Measurements from ENCODE around the gene KCNJ12. TPM values are rescaled to one million over a fixed set of nuclear protein-coding genes. Genes with fewer than 3 reads are reported as not detected.
"Not testable (repeated sequence)": the region's sequence is repeated elsewhere in the genome, so short reads cannot be mapped to it uniquely, and the experiment has no call there.

KCNJ12 gene
- total RNA-seq, 1 donor from 2014 or later = 0.56 TPM

DNA sequence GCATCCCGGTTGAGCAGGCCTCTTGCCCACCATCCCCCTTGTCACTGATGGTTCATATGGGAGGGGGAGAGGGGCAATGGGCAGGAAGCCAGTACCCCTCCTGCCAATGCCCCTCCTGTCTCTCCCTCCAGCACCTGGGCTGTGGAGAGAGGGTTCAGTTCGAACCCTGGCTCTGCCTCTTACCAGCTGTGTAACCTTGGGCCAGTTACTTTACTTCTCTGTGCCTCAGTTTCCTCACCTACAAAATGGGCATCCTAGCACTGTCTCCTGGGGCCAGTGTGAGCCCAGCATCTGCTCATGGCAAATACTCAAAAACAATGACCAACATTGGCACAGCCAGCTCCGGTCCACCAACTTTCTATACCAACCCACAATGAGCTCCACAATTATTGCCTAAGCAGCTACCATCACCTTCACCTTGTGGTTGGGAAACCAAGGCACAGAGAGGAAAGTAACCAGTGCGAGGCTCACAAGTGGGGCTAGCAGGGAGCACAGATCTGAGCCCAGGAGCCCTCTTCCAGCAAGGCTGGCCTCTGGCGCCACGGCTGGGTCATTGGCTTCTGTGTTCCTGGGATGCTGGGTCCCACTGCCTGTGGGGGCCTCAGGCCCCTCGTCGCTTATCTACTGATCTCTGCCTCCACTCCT is 38.1 kb upstream of the KCNJ12 start:
- H3K9ac ChIP-seq; H3K36me3 ChIP-seq; H3K9me3 ChIP-seq (ENCODE audit: low read depth); H3K79me2 ChIP-seq (ENCODE audit: low read depth); H3F3A ChIP-seq (ENCODE audit: low read depth); H3K4me3 Mint-ChIP-seq; H2AFZ ChIP-seq (replicated peaks); H3K4me1 Mint-ChIP-seq; H3K36me3 Mint-ChIP-seq; H3K27ac ChIP-seq; H3K4me3 ChIP-seq; H3K4me2 ChIP-seq; H4K20me1 ChIP-seq (ENCODE audit: low read depth); H3K4me1 ChIP-seq; H3K27me3 Mint-ChIP-seq (ENCODE audit: insufficient read depth, low read depth); H3K27me3 ChIP-seq; DNase-seq (ENCODE audit: low spot score): not testable (repeated sequence)
- peaks cover 10% of the 10 kb centered on the region for H3K9me3 Mint-ChIP-seq
- peak overlapping the region; percentile 37 for H3K27ac Mint-ChIP-seq

- H3K36me3 ChIP-seq = no peaks in the 10 kb centered on the region
- Mint-ChIP-seq H3K27me3 (ENCODE audit: insufficient read depth, low read depth) (peaks cover 6% of the 10 kb centered on the region), H3K4me3 (no peak overlapping the region), H3K27ac (no peak overlapping the region), H3K36me3 (no peaks in the 10 kb centered on the region), H3K9me3 (peaks cover 10% of the 10 kb centered on the region), H3K4me1 (no peaks in the 10 kb centered on the region)
- no peak for DNase-seq (ENCODE audit: low spot score)
- no peaks in the 10 kb centered on the region for H3K4me1 ChIP-seq
- H2AFZ ChIP-seq (replicated peaks) = no peak overlapping the region
- no peak for TF ChIP-seq CTCF (IDR thresholded peaks at IDR 0.05)
- no peak for TF ChIP-seq EZH2 (IDR thresholded peaks at IDR 0.05)
- TF ChIP-seq EZH2phosphoT487 (IDR thresholded peaks at IDR 0.05) = no peak
- H3K79me2 ChIP-seq (ENCODE audit: low read depth) = no peaks in the 10 kb centered on the region
- H3K4me2 ChIP-seq = no peak overlapping the region
- H3K4me3 ChIP-seq = no peak overlapping the region
- H3K9me3 ChIP-seq (ENCODE audit: low read depth) = no peaks in the 10 kb centered on the region
- H4K20me1 ChIP-seq (ENCODE audit: low read depth) = no peaks in the 10 kb centered on the region
- no peaks in the 10 kb centered on the region for H3F3A ChIP-seq (ENCODE audit: low read depth)
- no peaks in the 10 kb centered on the region for H3K27me3 ChIP-seq
- H3K9ac ChIP-seq = no peak overlapping the region
- H3K27ac ChIP-seq = no peak overlapping the region
These were observed 37.1 kb upstream of the KCNJ12 start for GRCh38 chr17:21339011-21339410.

GRCh38 chr17:21339571-21339970 is 36.6 kb upstream of the KCNJ12 start:
- not testable (repeated sequence) for H3K36me3 ChIP-seq; H3K4me2 ChIP-seq; DNase-seq (ENCODE audit: low spot score); H3K27me3 ChIP-seq; H4K20me1 ChIP-seq (ENCODE audit: low read depth); H3K27ac ChIP-seq; H3K4me3 Mint-ChIP-seq; H3F3A ChIP-seq (ENCODE audit: low read depth); H3K9me3 ChIP-seq (ENCODE audit: low read depth); H3K4me1 ChIP-seq; H3K36me3 Mint-ChIP-seq; H3K9ac ChIP-seq; H3K27ac Mint-ChIP-seq; H3K79me2 ChIP-seq (ENCODE audit: low read depth); H2AFZ ChIP-seq (replicated peaks); H3K27me3 Mint-ChIP-seq (ENCODE audit: insufficient read depth, low read depth); H3K4me1 Mint-ChIP-seq; H3K4me3 ChIP-seq
- H3K9me3 Mint-ChIP-seq = peaks cover 10% of the 10 kb centered on the region

- H3K27ac ChIP-seq; H4K20me1 ChIP-seq (ENCODE audit: low read depth); H3K4me1 Mint-ChIP-seq; DNase-seq (ENCODE audit: low spot score); H3K79me2 ChIP-seq (ENCODE audit: low read depth); H3F3A ChIP-seq (ENCODE audit: low read depth); H3K9me3 ChIP-seq (ENCODE audit: low read depth); H3K9me3 Mint-ChIP-seq; H3K4me3 Mint-ChIP-seq; H3K9ac ChIP-seq; H3K27me3 ChIP-seq; H3K4me2 ChIP-seq; H3K36me3 Mint-ChIP-seq; H3K36me3 ChIP-seq; H3K27me3 Mint-ChIP-seq (ENCODE audit: insufficient read depth, low read depth); H3K4me1 ChIP-seq; H3K4me3 ChIP-seq; H3K27ac Mint-ChIP-seq; H2AFZ ChIP-seq (replicated peaks): not testable (repeated sequence)
These were observed 35.8 kb upstream of the KCNJ12 start for GRCh38 chr17:21340407-21340806.

DNA sequence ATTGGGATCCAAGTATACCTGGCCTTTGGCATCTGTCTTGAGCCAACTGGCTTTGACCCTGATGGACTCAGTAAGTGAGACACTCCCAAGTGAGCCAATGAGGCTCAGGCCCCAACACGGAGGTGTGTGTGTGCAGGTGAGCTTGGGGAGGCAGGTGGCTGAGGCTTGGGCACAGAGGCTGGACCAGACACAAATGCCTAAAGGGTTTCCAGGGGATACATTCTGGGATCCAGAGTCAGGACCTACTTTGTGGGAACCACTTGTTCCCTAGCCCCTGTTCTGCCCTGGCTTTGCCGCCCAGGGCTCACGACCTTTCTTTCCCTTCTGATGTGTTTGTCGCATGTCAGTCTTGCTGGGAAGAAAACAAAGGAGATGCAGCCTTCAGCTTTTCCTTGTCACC is 34.9 kb upstream of the KCNJ12 start:
- H3K4me3 Mint-ChIP-seq; H3K9ac ChIP-seq; H3K27ac Mint-ChIP-seq; DNase-seq (ENCODE audit: low spot score); H3K4me3 ChIP-seq; H3K27me3 Mint-ChIP-seq (ENCODE audit: insufficient read depth, low read depth); H3K4me1 Mint-ChIP-seq; H3K9me3 Mint-ChIP-seq; H3F3A ChIP-seq (ENCODE audit: low read depth); H2AFZ ChIP-seq (replicated peaks); H3K27me3 ChIP-seq; H3K36me3 ChIP-seq; H3K4me2 ChIP-seq; H4K20me1 ChIP-seq (ENCODE audit: low read depth); H3K9me3 ChIP-seq (ENCODE audit: low read depth); H3K36me3 Mint-ChIP-seq; H3K27ac ChIP-seq; H3K4me1 ChIP-seq; H3K79me2 ChIP-seq (ENCODE audit: low read depth): not testable (repeated sequence)

DNA sequence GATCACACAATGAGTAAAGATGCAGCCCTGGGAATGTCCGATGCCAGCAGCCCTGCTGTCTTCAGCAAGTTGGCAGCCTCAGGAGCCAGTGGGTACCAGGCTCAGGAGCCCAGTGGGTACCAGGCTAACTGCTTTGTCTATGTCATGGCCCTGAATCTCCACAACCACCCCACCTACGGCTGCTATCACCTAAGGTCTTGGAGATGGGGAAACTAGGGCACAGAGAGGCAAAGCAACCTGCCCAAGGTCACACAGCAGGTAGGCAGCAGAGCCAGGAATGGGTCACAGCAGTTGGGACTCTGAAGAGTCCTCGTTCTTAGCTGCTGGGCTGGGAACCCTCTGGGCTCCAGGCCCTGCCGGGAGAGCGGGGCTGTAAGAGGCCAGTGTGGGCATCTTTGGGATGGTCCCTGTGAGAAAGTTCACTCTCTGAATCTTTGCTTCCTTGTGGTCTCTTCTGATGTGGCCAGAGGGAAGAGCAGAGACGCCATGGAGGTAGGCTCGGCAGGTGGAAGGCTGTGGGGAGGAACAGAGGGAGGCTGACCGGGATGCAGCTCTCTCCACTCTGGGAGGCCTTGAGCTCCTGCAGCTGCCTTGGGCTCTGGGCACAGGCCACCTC is 34.1 kb upstream of the KCNJ12 start:
- H4K20me1 ChIP-seq (ENCODE audit: low read depth); H3K4me3 ChIP-seq; H3K9ac ChIP-seq; H3K27me3 ChIP-seq; H3K27me3 Mint-ChIP-seq (ENCODE audit: insufficient read depth, low read depth); H3K4me1 Mint-ChIP-seq; H3K4me2 ChIP-seq; H3K27ac Mint-ChIP-seq; DNase-seq (ENCODE audit: low spot score); H3K36me3 Mint-ChIP-seq; H3K9me3 Mint-ChIP-seq; H3K4me3 Mint-ChIP-seq; H3K27ac ChIP-seq; H3K36me3 ChIP-seq; H3F3A ChIP-seq (ENCODE audit: low read depth); H2AFZ ChIP-seq (replicated peaks); H3K4me1 ChIP-seq; H3K79me2 ChIP-seq (ENCODE audit: low read depth); H3K9me3 ChIP-seq (ENCODE audit: low read depth): not testable (repeated sequence)

- H3K27ac Mint-ChIP-seq; H3K9me3 ChIP-seq (ENCODE audit: low read depth); H3K4me2 ChIP-seq: not testable (repeated sequence)
These were observed 32.9 kb upstream of the KCNJ12 start for GRCh38 chr17:21343061-21343949.

More at GRCh38 chr17:21343061-21343949, 32.9 kb upstream of the KCNJ12 start:
- H3K27me3 Mint-ChIP-seq (ENCODE audit: insufficient read depth, low read depth); H3K27me3 ChIP-seq; H3K4me1 ChIP-seq; H3K36me3 Mint-ChIP-seq; H3K4me1 Mint-ChIP-seq; H3K9me3 Mint-ChIP-seq; DNase-seq (ENCODE audit: low spot score); H3K36me3 ChIP-seq; H3K79me2 ChIP-seq (ENCODE audit: low read depth); H3K4me3 ChIP-seq; H4K20me1 ChIP-seq (ENCODE audit: low read depth); H3K27ac ChIP-seq; H2AFZ ChIP-seq (replicated peaks); H3F3A ChIP-seq (ENCODE audit: low read depth); H3K4me3 Mint-ChIP-seq; H3K9ac ChIP-seq: not testable (repeated sequence)
